Suprapubic skin (tissue), 3 donors: ENCODE data around the gene MBP.

ENCODE experiments used
- CTCF ChIP-seq, 2 donors: fragments of 200-600 bp in 1 of 2; fragments of 450-650 bp in 1 of 2; sonication (generic) in 1 of 2; IDR thresholded peaks; one replicate each; pipeline ENCODE4 v1.5.1; 2016 to 2019; ENCODE audit warnings: antibody characterized with exemption in 2 of 2, mild to moderate bottlenecking in 1 of 2, moderate library complexity in 1 of 2
- POLR2A ChIP-seq, 2 donors: fragments of 450-650 bp; IDR thresholded peaks; one replicate each; pipeline ENCODE4 v1.6.1; 2017; ENCODE audit warnings: antibody characterized with exemption in 2 of 2, mild to moderate bottlenecking in 2 of 2, moderate library complexity in 2 of 2

- TF ChIP-seq CTCF (IDR thresholded peaks at IDR 0.05): no peak
- TF ChIP-seq POLR2A (IDR thresholded peaks at IDR 0.05): no peak
Observed at GRCh38 chr18:77091366-77091765, 41.2 kb downstream of the MBP start.
